KG1 (cell line): ENCODE measurements around the gene IDH3B.
A peak's percentile ranks its signal among the peaks of the same experiment; 100 is the strongest.
"Not testable (repeated sequence)": the region's sequence is repeated elsewhere in the genome, so short reads cannot be mapped to it uniquely, and the experiment has no call there.

ENCODE experiments used
- DNase-seq: peaks from one replicate; lab custom pipeline; 2025; lab: John Stamatoyannopoulos, UW

The IDH3B gene

DNA sequence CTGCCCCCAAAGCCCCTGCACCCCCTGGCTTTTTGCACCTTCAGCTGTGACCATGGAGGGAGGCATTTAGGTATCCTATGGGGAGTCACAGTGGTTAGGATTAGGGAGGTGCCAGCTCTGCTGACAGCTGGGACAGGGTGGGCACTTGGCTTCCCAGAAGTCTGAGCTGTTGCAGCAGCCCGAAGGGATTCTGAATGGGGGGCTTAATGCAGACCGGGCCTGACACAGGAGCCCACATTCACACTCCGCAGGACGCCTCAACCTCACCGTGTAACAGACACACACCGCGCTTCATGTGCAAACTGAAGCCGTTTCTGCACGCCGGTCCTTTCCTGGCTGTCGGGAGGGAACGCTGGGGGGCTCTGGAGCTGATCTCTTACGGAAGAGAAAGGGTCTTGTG is 30.5 kb upstream of the IDH3B start:
- DNase-seq: no peak

DNA sequence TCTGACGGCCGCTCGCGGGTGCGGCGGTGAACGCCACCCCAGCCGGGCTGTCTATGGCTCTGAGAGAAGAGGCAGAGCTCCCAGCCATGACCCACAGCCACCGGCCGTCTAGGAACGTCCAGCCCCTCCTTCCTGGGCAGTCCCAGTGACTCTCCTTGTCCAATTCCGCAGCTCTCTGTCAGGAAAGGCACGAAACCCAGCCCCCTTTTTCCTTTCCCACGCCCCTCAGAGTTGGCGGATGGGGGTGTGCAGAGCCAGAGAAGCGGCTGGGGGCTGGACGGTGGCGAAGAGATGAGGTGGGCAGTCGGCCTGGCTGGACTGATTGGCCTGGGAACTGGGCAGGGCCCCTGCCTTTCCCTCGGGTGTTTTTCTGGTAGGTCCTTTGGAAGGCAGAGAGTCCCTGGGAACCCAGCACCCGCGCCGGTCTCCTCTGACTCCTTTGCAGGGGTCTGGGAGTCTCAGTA is 30.0 kb upstream of the IDH3B start:
- no peak for DNase-seq

DNA sequence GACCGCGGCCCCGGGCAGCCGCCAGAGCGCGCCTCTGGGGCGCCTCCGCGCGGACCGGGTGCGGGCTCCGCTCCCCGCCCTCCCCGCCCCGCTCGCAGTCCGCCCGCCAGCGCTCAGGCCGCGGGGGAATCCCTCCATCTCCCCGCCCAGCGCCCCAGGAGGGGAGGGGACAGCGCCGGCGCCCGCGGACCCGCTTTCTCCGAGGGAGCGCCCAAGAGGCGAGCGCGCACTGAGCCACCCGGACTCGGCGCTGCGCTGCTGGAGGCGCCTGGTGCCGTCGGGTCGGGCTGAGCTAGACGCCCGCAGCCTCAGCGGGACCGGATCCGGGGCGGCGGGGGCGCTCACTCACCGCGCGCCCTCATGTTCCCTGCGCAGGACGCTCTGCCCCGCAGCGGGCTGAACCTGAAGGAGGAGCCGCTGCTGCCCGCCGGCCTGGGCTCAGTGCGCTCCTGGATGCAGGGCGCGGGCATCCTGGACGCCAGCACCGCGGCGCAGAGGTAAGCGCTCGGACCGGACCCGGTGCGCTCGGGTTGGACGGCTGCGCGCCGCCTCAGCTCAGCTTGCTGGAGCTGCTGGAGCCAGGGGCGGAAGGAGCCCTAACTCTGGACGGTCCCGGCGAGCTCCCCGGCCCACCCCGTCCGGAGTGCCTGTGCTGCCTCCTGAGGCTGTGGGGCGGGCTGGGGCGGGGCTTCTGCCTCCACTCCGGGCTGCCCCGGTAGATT is 29.4 kb upstream of the IDH3B start:
- peak; percentile 5 for DNase-seq

DNA sequence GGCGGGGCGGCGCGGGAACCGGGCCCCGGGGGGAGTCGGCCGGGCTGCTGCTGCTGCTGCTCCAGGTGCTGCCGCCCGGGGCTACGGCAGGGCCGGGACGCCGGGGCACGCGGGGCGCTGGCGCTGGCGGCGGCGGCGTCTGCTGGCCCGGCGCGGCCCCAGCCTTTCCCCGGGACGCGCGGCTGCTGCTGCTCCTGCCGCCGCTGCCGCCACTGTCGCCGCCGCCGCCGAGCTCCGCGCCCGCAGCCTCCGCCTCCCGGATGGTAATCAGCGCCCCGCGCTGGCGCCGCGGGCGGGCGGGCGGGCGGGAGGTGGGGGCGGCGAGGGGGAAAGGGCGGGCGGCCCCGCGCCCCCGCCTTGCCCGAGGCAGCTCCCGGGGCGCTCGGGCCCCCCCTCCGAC is 28.9 kb upstream of the IDH3B start:
- no peak for DNase-seq

DNA sequence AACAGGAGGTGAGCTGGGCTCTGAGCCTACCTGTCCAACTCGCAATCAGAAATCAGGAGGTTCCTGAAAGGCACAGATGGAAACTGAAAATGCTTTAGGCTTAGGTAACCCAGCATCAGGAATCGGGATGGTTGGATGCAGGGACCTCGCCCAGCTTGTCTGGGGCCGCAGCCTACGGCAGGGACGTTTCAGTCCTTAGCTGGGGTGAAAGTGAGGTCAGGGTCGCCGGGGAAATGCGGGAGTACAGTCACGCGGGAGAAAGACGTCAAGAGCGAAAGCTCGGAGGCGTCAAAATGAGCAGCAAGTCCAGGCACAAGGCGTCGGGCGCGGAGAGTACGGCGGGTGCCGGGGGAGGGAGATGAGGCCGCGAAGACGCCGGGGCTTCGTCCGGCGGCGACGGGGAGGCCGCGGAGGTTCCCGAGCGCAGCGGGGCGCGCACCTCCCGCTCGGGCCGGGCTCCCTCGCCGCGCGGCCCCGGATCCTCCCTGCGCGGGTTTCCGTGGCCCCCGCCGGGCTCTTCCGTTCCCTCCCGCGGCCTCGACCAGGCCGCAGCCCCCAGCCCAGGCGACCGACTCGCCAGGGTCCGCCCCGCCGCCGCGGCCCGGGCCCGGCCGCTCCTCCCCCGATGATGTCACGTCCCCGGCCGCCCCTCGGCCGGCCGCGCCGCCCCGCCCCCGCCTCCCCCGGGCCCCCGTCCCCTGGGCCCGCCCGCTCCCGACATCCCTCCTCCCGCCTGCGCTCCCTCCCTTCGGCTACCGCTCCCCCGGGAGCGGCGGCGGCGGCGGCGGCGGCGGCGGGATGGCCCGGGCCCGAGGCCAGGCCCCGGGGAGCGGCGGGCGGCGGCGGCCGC is 28.2 kb upstream of the IDH3B start, which contains the start of gene EBF4:
EBF4 (plus strand) TSS at position 745 of the 850 bp plus-strand sequence. CDS start 866 bp downstream, outside the sequence.
- DNase-seq: no peak

DNA sequence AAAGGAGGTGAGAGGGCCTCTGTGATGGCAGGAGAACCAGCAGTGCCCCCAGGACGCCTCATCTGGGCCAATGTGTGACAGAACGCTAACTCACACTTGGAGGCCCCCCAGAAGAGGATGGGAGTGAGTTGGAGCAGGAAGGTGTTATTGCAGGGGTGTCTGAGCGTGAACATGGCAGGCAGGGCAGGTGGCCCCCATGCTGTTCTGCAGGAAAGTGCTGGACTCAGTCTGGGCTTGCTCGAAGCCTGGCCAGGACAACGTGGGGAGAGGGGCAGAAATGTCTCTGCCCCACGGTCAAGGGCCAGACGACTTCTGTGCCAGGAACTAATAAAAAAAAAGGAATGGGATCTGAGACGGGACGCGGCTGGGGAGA is 27.6 kb upstream of the IDH3B start:
- no peak for DNase-seq

DNA sequence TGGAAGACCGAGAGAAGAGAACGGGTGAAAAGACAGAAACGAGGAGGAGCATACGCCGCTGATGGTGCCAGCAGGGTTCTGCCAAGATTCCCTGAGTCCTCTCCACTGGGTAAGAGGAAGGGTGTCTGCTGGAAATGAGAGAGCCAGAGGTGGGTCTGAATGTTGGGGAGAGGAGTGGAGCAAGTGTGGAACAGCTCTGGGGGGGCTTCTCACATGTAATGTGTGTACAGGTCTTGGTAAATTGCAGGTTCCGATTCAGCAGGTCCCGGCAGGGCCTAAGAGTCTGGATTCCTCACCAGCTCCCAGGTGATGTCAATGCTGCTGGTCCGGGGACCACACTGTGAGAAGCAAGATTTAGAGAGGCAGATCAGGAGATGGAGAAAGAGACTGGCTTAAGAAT is 27.1 kb upstream of the IDH3B start:
- DNase-seq: no peak

DNA sequence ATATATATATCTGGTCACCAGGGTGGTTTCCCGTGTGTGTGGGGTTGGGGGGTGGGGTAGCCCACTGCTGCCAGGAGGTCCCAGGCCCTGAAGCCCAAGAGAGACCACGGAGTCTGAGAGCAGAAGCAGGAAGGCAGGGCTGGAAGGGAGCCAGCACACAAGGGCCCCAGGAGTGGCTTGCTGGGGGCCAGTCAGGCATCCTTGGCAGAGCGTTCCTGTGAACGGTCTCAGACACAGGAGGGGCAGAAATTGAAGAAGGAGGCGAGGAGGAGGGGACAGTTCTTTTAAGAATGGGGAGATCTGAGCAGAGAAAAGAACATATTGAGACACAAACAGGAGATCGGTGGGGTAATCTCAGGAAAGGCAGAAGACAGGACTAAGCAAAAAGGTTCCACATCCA is 26.7 kb upstream of the IDH3B start:
- DNase-seq: no peak

DNA sequence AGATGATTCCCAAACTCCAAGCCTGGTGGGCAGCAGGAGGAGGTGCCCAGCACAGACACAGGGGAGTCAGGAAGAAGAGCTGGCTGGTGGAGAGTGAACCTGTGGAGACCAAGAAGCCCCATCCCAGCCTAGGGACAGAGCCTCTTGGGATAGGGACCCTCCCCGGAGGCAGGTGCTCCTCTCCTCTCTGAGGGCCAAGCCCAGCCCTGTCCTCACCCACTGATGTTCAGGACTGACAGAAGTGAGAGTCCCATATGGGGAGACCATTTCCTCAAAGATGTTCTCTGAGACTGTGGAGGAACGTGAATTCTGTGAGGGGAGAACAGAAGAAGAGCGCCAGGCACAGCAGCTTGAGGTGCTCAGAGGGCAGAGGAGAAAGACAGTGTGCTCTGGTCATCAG is 26.2 kb upstream of the IDH3B start:
- no peak for DNase-seq

DNA sequence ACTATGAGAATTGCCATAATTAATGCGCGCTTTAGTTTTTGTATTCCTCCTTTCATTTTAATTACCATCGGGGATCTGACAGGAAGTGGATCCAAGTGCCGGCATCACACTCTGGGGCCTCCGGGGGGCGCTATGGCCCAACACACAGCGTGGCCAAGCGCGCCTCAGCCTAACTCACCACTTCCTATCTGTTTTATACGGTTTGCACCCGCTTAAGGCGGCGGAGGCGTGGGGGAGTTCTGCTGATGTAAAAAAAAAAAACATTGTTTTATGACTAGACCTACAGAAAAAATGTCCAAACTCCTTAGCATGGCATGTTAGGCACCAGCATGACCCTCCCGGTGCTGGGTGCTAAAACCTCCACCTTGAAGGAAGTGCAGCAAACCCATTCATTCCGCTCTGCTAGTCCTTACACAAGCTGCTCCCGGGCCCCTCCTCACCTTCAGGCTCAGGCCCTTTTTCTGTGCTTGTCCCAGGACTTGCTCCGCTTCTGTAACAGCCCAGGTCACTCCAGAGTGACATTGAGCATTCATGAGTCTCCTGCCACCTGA is 24.1 kb upstream of the IDH3B start:
- DNase-seq: peak; percentile 40

DNA sequence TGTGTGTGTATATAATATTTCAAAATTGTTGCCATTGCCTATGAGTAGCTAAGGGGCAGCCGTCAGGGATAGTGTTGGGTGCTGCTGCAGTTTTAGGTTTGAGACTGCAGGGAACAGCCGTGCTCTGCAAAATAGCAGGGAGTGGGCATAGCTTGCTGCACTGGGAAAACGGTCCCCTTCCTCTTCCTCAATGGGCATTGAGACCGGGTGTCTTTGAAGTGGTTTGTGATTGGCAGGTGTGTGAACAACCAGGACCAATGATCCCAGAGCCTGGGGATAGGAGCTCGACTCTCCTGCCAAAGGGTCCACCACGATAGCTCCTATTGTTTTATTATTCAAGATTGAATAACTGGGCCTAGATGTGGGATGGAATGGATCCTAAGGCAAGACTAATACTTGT is 23.5 kb upstream of the IDH3B start:
- DNase-seq: no peak

DNA sequence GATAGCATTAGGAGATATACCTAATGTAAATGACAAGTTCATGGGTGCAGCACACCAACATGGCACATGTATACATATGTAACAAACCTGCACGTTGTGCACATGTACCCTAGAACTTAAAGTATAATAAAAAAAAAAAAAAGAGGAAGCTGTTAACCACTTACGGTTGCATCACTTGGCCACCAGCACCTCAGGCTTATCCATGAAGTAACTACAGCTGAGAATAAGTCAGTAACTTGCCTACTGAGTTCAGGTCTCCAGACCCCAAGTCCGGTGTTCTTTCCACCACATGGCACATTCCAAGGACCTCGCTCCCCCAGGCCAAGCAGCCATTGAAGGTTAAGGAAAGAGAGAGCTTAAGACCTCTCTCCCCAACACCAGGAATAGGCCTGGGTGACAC is 20.8 kb upstream of the IDH3B start:
- DNase-seq: not testable (repeated sequence)

DNA sequence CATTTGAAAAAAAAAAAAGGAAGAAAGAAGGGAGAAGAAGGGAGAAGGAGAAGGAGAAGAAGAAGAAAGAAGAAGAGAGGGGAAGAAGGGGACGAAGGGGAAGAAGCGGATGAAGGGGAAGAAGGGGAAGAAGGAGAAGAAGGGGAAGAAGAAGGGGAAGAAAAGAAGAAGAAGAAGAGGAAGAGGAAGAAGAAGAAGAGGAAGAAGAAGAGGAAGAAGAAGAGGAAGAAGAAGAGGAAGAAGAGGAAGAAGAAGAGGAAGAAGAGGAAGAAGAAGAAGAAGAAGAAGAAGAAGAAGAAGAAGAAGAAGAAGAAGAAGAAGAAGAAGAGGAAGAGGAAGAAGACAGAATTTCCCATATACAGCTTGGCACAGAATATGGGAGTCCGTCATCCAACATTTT is 18.0 kb upstream of the IDH3B start:
- not testable (repeated sequence) for DNase-seq

DNA sequence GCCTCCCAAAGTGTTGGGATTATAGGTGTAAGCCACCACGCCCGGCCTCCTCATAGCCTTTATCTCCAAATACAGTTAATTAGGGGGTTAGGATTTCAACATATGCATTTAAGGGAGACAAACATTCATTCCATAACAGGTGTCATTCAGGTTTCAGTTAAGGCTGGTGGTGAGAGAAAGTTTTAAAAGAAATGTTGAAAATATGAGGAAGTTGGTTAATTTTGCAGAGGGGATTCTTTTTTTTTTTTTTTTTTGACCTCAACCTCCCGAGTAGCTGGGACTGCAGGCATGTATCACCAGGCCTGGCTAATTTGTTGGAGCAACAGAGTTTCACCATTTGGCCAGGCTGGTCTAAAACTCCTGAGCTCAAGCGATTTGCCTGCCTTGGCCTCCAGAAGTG is 16.0 kb upstream of the IDH3B start:
- DNase-seq: no peak

DNA sequence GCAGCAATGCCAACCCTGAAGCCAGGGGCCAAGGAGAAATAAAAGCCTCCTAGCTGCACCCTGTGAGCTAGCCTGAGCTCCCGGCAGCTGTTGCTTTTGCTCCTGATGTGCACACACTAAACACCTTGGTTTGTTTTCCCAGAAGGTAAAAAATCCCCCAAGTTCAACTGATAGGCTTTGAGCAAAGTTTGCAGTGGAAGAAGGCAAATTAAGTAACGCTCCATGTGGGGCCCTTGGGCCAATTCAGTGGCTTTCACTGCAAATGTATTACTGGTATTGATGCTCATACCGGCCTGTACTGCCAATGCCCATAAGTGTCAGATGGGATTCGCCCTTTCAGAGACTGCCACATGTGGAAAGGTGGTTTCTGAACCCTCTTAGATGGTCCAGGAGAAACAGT is 9.4 kb upstream of the IDH3B start:
- no peak for DNase-seq

DNA sequence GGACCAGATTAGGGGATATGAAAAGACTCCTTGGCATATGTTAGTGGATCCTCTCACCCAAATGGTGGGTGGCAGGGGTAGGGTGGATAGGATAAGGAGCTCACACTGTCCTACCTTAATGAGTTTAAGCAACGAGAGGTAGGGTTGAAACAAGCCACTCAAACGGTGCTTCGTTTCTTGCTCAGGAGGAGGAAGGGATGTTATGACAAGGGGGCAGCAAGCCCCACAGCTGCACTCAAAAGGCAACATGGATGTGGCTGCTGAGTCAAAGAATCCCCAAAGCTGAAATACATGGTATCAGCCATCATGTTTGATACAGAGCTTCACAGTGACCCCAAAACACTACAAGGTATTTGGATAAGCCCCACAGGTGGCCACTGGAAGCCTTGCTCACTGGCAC is 8.4 kb upstream of the IDH3B start:
- DNase-seq: no peak

DNA sequence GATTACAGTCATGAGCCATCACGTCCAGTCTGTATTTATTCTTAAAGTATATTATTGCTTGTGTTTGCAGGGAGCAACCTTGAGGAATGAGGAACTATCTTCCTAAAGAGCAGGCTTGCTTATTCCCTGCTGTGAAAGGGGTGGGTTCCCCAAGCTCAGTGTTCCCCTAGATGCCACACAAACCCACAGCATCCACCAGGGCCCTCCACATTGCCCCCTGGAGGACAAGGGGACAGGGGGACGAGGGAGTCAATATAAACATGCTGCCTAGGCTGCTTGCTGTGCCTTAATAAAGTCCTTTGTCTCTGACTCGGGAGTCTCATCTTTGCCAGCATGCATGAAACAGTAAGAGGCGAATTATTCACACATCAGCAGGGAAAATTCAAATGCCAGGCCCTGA is 8.0 kb upstream of the IDH3B start:
- DNase-seq: no peak

DNA sequence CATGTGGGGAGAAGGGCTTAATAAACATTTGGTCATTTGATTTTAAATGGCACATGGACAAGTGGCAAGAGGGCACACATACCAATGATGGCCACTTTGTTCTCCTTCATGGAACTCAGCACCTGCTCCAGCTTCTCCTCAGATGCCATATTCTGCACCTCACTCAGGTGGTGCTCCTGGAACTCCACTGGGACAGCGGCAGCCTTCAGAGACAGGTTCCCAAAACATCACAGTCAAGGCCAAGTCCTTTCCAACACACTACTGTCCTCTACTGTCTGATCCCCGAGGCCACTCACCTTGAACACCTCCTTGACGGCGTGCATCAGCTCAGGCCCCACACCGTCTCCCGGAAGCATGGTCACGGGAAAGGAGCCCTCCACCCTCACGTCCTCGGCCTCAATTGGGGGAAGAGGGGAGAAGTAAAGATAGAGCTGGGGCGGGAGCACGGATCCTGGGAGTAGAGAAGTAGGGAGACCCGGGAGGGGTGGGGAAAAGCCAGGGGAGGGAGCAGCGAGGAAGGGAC is 591 bp downstream of the IDH3B start:
- no peak for DNase-seq

DNA sequence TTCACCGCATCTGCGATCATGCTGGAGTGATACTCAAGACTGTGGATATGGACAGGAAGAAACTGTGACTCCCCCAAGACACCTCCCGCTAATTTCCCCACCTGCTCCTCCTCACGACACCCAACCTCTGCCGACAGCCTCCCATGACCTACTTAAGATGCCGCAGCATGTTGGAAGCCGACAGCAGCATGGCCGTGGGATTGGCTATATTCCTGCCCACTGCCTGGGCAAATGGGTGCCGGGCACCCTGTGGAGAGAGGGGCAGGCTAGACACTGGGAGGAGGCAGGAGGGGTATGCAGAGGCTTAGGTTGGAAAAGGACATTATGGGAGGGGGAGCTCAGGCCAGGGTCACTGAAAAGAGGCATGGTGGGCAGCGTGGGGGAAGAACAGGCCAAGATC is 4.5 kb downstream of the IDH3B start:
- no peak for DNase-seq

DNA sequence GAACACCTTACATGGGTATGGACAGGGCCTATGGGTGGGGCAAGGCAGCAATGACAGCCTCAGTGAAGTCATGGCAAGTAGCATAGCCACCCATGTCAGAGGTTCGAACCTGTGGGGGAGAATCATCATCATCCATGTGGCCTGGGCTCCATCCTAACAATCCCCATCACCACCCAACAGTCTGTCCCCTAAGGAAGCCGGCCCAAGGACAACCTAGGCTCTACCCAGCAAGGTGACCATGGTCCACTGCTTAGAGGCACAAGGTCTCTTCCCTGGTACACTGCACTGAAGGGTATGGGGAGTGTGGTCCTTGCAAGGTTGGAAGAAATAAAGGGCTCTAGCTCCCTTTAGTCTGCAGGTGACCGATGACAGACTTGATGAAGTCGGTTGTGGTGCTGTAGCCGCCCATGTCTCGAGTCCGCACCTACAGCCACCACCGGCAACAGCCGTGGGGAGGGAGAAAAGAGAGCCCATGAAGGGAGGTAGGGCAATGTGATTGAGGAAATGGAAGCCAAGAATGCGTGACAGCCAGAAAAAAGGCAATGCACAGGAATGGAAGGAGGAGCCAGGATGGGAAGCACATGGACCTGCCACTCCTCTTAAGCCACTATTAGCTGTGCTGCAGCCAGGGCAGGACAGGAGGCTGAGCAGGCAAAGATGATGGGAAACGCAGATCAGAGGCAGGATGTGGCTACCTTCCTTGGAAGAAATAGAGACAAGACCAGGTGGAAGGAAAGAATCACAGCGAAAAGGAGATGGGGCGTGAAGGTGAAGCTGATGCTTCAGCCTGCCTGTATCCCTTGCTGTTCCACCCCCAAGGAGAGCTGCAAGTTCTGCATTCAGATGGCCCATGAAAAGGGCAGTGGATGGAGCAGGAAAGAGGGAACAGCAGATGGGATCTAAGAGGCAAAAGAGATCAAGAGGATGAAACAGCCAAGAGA is 5.3 kb downstream of the IDH3B start:
- no peak for DNase-seq

DNA sequence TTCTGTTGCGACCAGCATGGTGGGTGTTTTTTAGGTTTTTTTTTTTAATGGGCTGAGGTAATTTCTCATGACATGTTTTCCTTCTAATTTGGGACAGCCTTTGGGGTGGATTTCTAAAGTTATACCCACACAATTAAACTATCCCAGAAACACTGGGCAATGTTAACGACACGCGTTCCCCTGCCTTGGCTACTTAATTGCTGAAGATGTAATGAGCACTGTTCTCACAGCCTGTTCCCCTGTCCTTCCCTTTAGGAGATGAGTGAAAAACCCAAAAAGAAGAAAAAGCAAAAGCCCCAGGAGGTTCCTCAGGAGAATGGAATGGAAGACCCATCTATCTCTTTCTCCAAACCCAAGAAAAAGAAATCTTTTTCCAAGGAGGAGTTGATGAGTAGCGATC is 6.3 kb downstream of the IDH3B start:
- no peak for DNase-seq

DNA sequence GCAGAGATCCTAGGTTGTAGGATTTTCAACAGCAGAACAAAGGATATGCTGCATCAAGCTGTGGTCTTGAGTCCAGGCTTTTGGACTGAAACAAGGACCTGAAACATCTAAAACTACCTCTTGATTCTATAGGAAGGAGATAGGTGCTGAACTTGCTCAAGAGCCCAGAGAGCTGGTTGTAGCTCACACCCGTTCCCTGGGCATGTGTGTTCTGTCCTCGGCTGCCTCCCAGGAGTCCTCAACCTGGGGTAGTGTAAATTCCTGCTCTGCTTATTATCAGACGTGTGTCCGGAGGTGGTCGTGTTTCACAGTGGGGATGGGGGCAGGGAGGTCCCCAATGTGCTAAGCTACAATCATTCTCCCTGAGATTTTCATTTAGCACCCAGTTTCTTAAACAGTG is 6.8 kb downstream of the IDH3B start:
- no peak for DNase-seq
